Heart right ventricle (tissue), 16 donors: ENCODE results near the gene SKI. TPM values are rescaled to one million over a fixed set of nuclear protein-coding genes. Genes with fewer than 3 reads are reported as not detected.

Experiments
- ATAC-seq, 8 donors: fragments of 200-7000 bp; cut with Tn5 transposase; one replicate each; pipeline ENCODE4 v1.9.1; 2020; ENCODE audit warnings: mild to moderate bottlenecking in 8 of 8, moderate library complexity in 8 of 8, moderate number of reproducible peaks in 1 of 8
- DNase-seq, 2 donors: peaks; one replicate each; pipeline ENCODE4 v3.0.0-alpha.2; 2020
- H3K27ac ChIP-seq, 10 donors: fragments of 200-600 bp; sonication (generic) in 2 of 10; one replicate each; pipeline versions ENCODE4 v1.5.0 to v1.8.0; 2020 to 2022; ENCODE audit warnings: mild to moderate bottlenecking in 3 of 10
- H3K27me3 ChIP-seq, 7 donors: fragments of 200-600 bp; one replicate each; pipeline ENCODE4 v1.8.0; 2021 to 2022; ENCODE audit warnings: mild to moderate bottlenecking in 2 of 7
- H3K36me3 ChIP-seq, 9 donors: fragments of 200-600 bp; sonication (generic) in 1 of 9; one replicate each; pipeline versions ENCODE4 v1.5.0 to v1.8.0; 2020 to 2022; ENCODE audit warnings: mild to moderate bottlenecking in 2 of 9
- H3K4me1 ChIP-seq, 9 donors: fragments of 200-600 bp; sonication (generic) in 1 of 9; one replicate each; pipeline versions ENCODE4 v1.5.0 to v1.8.0; 2020 to 2022; ENCODE audit warnings: mild to moderate bottlenecking in 4 of 9
- H3K4me3 ChIP-seq, 10 donors: fragments of 200-600 bp; sonication (generic) in 2 of 10; one replicate each; pipeline versions ENCODE4 v1.5.0 to v1.8.0; 2020 to 2022; ENCODE audit warnings: mild to moderate bottlenecking in 7 of 10, moderate library complexity in 2 of 10
- H3K9me3 ChIP-seq, 11 donors: fragments of 200-600 bp in 10 of 11; sonication (generic) in 2 of 11; one replicate each; pipeline versions ENCODE4 v1.5.0 to v1.8.0; 2013 to 2022; ENCODE audit warnings: mild to moderate bottlenecking in 2 of 11, control low read depth in 1 of 11, moderate library complexity in 1 of 11
- WGBS, 2 donors: extraction: QIAGEN DNeasy Blood & Tissue Kit; methylation state at CpG; one replicate each; pipeline ENCODE4 v1.1.7; 2013; ENCODE audit warnings: inconsistent platforms in 1 of 2; 5-methylcytosine and 5-hydroxymethylcytosine counted together
- intact Hi-C, 10 donors: fragments of 100-400 bp; cut with DNase I; formaldehyde crosslinking; loops; one replicate each; pipeline versions ENCODE4 v1.11.1 to v1.14.2; 2022
- polyA plus RNA-seq, 2 donors: library from polyadenylated mRNA; stranded (reverse); fragments of 200-250 nt; gene quantifications; one replicate each; pipeline ENCODE4 v1.2.3, GENCODE V29; 2013
- total RNA-seq, 10 donors: library from RNA; stranded (reverse); fragmentation: NEBNext Ultra II Directional in 3 of 10; extraction: Animal tissue kit (Norgen Biotek cat#: 25700) in 3 of 10; gene quantifications; one replicate each; pipeline versions ENCODE4 v1.2.1 to v1.2.4, GENCODE V29; 2021 to 2023
- TF ChIP-seq, protein P1 (sequence below), 9 donors: fragments of 200-600 bp; sonication (generic) in 2 of 9; IDR thresholded peaks; one replicate each; pipeline versions ENCODE4 v1.5.0 to v1.8.0; 2021 to 2022; ENCODE audit warnings: antibody characterized with exemption in 9 of 9, mild to moderate bottlenecking in 5 of 9, moderate library complexity in 1 of 9
- donor health status: Arrhythmogenic right ventricular cardiomyopathy.
- donor health status: ischemic (EF 13 %, LVEDD 7.1; RV severe dilation, severe dysfunction).
- donor health status: healthy with polysubstance abuse.
- donor health status: DM: no; HTN: yes; CAD: no.
- donor health status: DM: no; HTN: no; CAD: no.
- donor health status: ischemic (EF 25% LVEDD 6.9; RV normal size, moderate dysfunction).
- donor health status: ischemic (EF 25% LVEDD 5.7; RV mildly dilated, moderate dysfunction).
- donor health status: healthy.
- donor health status: DM: yes; HTN: yes; CAD: no.
- donor health status: Ischemic cardiomyopathy.
- donor health status: ischemic (EF 35%, LVEDD 5.7; RV mildly dilated, moderate dysfunction).
- donor health status: nonischemic (EF 11% LVEDD 7.7; RV severe dilation, severe dysfunction).
- donor health status: DM: yes; HTN: yes; CAD: no.
- donor health status: PGD.
- donor health status: ischemic (EF 29% LVEDD 5.4; RV normal size, mild dysfunction).
- donor health status: nonischemic (EF 23%, LVEDD 6.1; RV moderate dilation, normal function).

Gene SKI
- total and polyA plus RNA-seq, 12 donors: 13.8 to 50.9 (median 35.6) TPM

DNA sequence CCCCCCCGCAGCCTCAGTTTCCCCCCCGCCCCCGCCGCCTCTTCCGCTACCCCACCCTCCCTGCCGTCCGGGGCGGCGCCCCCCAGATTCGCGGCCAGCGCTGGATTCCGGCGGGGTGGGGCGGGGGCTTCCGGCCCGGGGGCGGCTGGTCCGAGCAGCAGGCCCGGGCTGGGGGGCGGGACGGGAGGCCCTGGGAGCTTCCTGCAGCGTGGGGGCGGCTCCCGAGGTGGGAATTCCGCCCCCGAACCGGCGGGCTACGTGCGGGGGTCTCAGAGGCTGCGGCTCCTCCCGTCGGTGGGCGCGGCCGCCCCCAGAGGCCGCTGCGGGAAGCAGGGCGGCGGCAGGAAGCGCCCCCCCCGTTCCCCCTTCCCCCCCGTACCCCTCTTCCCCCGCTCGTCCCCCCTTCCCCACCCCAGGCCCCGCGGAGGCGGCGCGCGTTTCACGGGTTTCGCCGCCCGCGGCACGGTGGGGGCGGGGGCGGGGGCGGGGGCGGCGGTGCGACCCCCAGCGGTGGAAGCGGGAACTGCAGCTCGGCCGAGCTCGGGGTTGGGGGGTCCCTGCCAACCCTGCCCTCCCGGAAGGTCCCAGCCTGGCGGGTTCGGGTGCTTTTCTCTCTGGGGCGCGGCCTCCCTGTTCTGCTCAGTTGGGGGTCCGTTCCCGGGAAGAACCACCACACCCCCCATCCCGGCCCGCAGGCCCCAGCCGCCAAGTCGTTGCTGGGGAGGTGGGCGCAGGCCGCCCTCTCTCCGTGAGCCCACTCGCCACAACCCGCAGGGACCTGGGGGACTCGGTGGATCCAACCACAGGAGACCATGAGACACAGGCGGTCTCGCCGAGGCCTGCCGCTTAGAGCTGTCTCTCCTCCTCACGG, 86.9 kb downstream of the SKI start:
- 12 to 20% methylated on average over 40 to 84 of the region's 91 CpGs for WGBS, 2 donors
- intact Hi-C loops: loop anchor here (2.0 to 10.0 kb wide), 8 partner anchors 67 to 120 kb away; partner anchors contain the start of gene FAAP20 (in 4 of the 10)

DNA sequence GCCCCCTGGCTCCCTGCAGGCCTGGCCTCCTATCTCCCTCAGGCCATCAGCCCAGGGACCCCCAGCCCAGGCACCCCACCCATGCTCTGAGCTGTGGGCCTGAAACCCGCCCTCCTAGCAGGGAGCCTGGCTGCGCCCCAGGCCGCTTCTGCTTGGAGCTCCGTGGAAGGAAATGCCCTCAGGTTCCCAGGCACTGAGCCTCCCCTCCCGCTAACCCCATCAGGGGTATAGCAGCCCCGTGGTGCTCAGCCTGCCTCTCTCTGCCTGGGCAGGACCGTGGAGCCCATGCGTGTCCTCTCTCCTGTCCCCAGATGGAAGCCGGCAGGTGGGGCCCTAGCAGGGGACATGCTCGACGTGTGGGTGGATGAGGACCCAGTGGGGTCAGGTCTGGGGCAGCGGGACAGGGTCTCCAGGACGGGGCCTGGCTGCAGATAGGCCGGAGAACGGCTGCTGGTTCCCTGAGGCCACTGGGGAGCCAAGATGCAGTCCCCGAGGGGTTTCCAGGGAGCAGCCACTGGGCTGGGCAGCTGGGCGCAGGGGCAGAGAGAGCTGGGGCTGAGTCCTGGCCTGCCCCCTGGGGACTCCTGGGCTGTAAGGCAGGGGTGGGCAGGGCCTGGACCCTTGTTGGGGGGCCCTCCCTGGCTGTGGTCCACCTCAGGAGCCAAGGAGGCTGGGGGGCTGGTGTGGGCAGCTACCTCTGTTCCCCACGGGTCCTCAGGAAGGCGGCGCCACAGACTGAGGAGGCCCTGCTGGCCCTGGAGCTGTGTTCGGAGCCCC, 87.7 kb downstream of the SKI start:
- no peaks in the 10 kb centered on the region for H3K36me3 ChIP-seq
- WGBS, 2 donors: 75 to 76% methylated on average over 21 of the region's 21 CpGs
- no peaks in the 10 kb centered on the region for H3K9me3 ChIP-seq
- H3K4me1 ChIP-seq: peaks cover 40 to 100% (median 63%) of the 10 kb centered on the region in 9 donors
- ATAC-seq (no peak), DNase-seq (no peak)
- H3K27ac ChIP-seq: peak overlapping the region in 9 of 10 donors; percentile 84 to 96 (median 91)
- peak overlapping the region in 5 of 10 donors; percentile 66 to 80 (median 70) for H3K4me3 ChIP-seq
- TF ChIP-seq, protein P1, sequence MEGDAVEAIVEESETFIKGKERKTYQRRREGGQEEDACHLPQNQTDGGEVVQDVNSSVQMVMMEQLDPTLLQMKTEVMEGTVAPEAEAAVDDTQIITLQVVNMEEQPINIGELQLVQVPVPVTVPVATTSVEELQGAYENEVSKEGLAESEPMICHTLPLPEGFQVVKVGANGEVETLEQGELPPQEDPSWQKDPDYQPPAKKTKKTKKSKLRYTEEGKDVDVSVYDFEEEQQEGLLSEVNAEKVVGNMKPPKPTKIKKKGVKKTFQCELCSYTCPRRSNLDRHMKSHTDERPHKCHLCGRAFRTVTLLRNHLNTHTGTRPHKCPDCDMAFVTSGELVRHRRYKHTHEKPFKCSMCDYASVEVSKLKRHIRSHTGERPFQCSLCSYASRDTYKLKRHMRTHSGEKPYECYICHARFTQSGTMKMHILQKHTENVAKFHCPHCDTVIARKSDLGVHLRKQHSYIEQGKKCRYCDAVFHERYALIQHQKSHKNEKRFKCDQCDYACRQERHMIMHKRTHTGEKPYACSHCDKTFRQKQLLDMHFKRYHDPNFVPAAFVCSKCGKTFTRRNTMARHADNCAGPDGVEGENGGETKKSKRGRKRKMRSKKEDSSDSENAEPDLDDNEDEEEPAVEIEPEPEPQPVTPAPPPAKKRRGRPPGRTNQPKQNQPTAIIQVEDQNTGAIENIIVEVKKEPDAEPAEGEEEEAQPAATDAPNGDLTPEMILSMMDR (IDR thresholded peaks at IDR 0.05): no peak
- peaks cover 0 to 24% (median 0%) of the 10 kb centered on the region in 7 donors for H3K27me3 ChIP-seq
- intact Hi-C loops: loop anchor here in 8 of 10 donors (1.0 to 10.0 kb wide), 8 partner anchors 66 to 121 kb away; partner anchors contain the start of gene FAAP20 (in 4 of the 8)

More for the DNA sequence above, 86.9 kb downstream of the SKI start:
- Histone ChIP-seq H3K9me3 (no peaks in the 10 kb centered on the region), H3K4me3 (peak overlapping the region; percentile 45 to 80 (median 68)), H3K4me1 (peaks cover 40 to 100% (median 68%) of the 10 kb centered on the region in 9 donors), H3K27me3 (peaks cover 0 to 20% (median 0%) of the 10 kb centered on the region in 7 donors), H3K36me3 (peaks cover 0 to 5% (median 0%) of the 10 kb centered on the region in 9 donors), H3K27ac (peak overlapping the region; percentile 82 to 96 (median 91))
- TF ChIP-seq, protein P1 (IDR thresholded peaks at IDR 0.05): peak; percentile 92 to 99 (median 97)
- DNase-seq: peak; percentile 74
- ATAC-seq: peak; percentile 9 to 61 (median 34)

DNA sequence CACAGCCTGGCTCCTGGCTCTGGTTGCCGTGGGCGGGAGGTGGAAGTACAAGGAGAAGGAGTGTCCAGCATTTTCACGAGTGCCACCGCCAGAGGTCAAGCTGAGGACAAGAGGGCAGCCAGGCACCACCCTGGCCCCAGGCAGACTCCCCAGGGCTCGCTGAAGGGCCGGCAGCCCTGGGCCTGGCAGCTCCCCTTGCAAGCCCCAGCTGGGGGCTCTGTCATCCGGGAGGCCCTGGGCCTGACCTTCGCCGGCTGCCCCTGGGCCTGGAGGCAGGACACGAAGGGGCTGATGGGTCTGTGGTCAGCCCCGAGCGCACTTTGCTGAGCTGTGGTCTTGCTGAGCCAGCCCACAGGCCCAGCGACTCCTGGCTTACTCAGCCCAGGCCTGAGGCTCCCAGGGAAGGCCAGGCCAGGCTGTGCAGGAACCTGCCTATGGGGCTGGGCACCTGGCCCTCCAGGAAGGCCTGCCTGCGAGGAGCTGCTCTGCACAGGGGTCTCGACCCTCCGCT, 88.4 kb downstream of the SKI start:
- Histone ChIP-seq H3K4me3 (no peak overlapping the region), H3K36me3 (no peaks in the 10 kb centered on the region), H3K27me3 (peaks cover 0 to 30% (median 0%) of the 10 kb centered on the region in 7 donors), H3K9me3 (no peaks in the 10 kb centered on the region), H3K4me1 (peaks cover 38 to 100% (median 62%) of the 10 kb centered on the region in 9 donors), H3K27ac (peak overlapping the region in 6 of 10 donors; percentile 86 to 96 (median 93))
- ATAC-seq (no peak), DNase-seq (no peak)
- WGBS, 2 donors: 81 to 91% methylated on average over 16 of the region's 16 CpGs
- TF ChIP-seq, protein P1 (IDR thresholded peaks at IDR 0.05): no peak
- intact Hi-C loops: loop anchor here in 7 of 10 donors (1.0 to 10.0 kb wide), 6 partner anchors 66 to 122 kb away; partner anchors contain the start of gene FAAP20 (in 4 of the 7)
